DMS53 (cell line): ENCODE results near the gene SPRY4.
"Not testable (repeated sequence)": the region's sequence is repeated elsewhere in the genome, so short reads cannot be mapped to it uniquely, and the experiment has no call there.

ENCODE experiments used
- DNase-seq: peaks from one replicate; lab custom pipeline; 2025; lab: John Stamatoyannopoulos, UW

SPRY4 gene

GRCh38 chr5:142334538-142334937 lies 9.7 kb upstream of the SPRY4 start:
- DNase-seq: no peak

GRCh38 chr5:142333749-142334148 lies 8.9 kb upstream of the SPRY4 start:
- not testable (repeated sequence) for DNase-seq

- DNase-seq: no peak
These were observed 5.6 kb upstream of the SPRY4 start for GRCh38 chr5:142330444-142330843.

- no peak for DNase-seq
These were observed 5.2 kb upstream of the SPRY4 start for GRCh38 chr5:142330026-142330425.

GRCh38 chr5:142327111-142327842 lies 2.5 kb upstream of the SPRY4 start:
- DNase-seq: no peak

GRCh38 chr5:142326480-142326938 lies 1.7 kb upstream of the SPRY4 start:
- DNase-seq: no peak

- DNase-seq: peak; percentile 91
These were observed 1.1 kb upstream of the SPRY4 start for GRCh38 chr5:142325725-142326479.

GRCh38 chr5:142324136-142324870 lies 518 bp downstream of the SPRY4 start:
- peak; percentile 77 for DNase-seq

GRCh38 chr5:142323480-142324135 lies 1.2 kb downstream of the SPRY4 start:
- DNase-seq: no peak

GRCh38 chr5:142322747-142323479 lies 1.9 kb downstream of the SPRY4 start:
- DNase-seq: no peak

- DNase-seq: no peak
These were observed 2.4 kb downstream of the SPRY4 start for GRCh38 chr5:142322403-142322746.

GRCh38 chr5:142320851-142321560 lies 3.8 kb downstream of the SPRY4 start:
- no peak for DNase-seq

GRCh38 chr5:142320430-142320738 lies 4.4 kb downstream of the SPRY4 start:
- no peak for DNase-seq

GRCh38 chr5:142319560-142320429 lies 5.0 kb downstream of the SPRY4 start:
- no peak for DNase-seq

GRCh38 chr5:142319105-142319504 lies 5.7 kb downstream of the SPRY4 start:
- DNase-seq: peak; percentile 30

GRCh38 chr5:142317753-142318152 lies 7.1 kb downstream of the SPRY4 start:
- DNase-seq: no peak

- no peak for DNase-seq
These were observed 7.6 kb downstream of the SPRY4 start for GRCh38 chr5:142317173-142317572.

GRCh38 chr5:142316681-142317080 lies 8.1 kb downstream of the SPRY4 start:
- DNase-seq: no peak

GRCh38 chr5:142316051-142316450 lies 8.8 kb downstream of the SPRY4 start:
- no peak for DNase-seq
